HEK293 (cell line): ENCODE results near the gene ADM2.
"Not testable (repeated sequence)": the region's sequence is repeated elsewhere in the genome, so short reads cannot be mapped to it uniquely, and the experiment has no call there.

Experiments used
- SP7 ChIP-seq: fragments of 450-650 bp; formaldehyde crosslinking; IDR thresholded peaks from 2 replicates; pipeline ENCODE4 v1.5.1; 2016; ENCODE audit warnings: missing biosample characterization, missing genetic modification characterization
- ZNF114 ChIP-seq: fragments of 450-650 bp; formaldehyde crosslinking; IDR thresholded peaks from 2 replicates; pipeline ENCODE4 v1.5.0; 2017; ENCODE audit warnings: missing biosample characterization, missing genetic modification characterization
- ZNF157 ChIP-seq: fragments of 450-650 bp; formaldehyde crosslinking; IDR thresholded peaks from 2 replicates; pipeline ENCODE4 v1.5.1; 2016; ENCODE audit warnings: missing biosample characterization, missing genetic modification characterization
- ZNF175 ChIP-seq: fragments of 450-650 bp; formaldehyde crosslinking; IDR thresholded peaks from 2 replicates; pipeline ENCODE4 v1.5.1; 2016; ENCODE audit warnings: missing biosample characterization, missing genetic modification characterization
- ZNF19 ChIP-seq: fragments of 450-650 bp; formaldehyde crosslinking; IDR thresholded peaks from 2 replicates; pipeline ENCODE4; 2016; ENCODE audit warnings: missing biosample characterization, missing genetic modification characterization, low read depth
- ZNF274 ChIP-seq, 2 experiments: fragments of 200-500 bp in 1 of 2; fragments of 450-650 bp in 1 of 2; sonication (Bioruptor generic) in 1 of 2; formaldehyde crosslinking in 1 of 2; IDR thresholded peaks; 2 replicates each; pipeline versions ENCODE4 v1.5.1 to v1.6.1; 2014 to 2016; ENCODE audit warnings: borderline replicate concordance in 1 of 2, inconsistent platforms in 1 of 2, low read length in 1 of 2, missing biosample characterization in 1 of 2, missing genetic modification characterization in 1 of 2
- ZNF350 ChIP-seq: fragments of 450-650 bp; formaldehyde crosslinking; IDR thresholded peaks from 2 replicates; pipeline ENCODE4 v1.5.0; 2017; ENCODE audit warnings: missing biosample characterization, mild to moderate bottlenecking, missing genetic modification characterization
- ZNF560 ChIP-seq: fragments of 450-650 bp; formaldehyde crosslinking; IDR thresholded peaks from 2 replicates; pipeline ENCODE4 v1.5.1; 2017; ENCODE audit warnings: missing biosample characterization, missing genetic modification characterization, borderline replicate concordance
- TF ChIP-seq, protein P1 (sequence below): fragments of 450-650 bp; formaldehyde crosslinking; IDR thresholded peaks from 2 replicates; pipeline ENCODE4 v1.5.1; 2016; ENCODE audit warnings: missing biosample characterization, missing genetic modification characterization

DNA sequence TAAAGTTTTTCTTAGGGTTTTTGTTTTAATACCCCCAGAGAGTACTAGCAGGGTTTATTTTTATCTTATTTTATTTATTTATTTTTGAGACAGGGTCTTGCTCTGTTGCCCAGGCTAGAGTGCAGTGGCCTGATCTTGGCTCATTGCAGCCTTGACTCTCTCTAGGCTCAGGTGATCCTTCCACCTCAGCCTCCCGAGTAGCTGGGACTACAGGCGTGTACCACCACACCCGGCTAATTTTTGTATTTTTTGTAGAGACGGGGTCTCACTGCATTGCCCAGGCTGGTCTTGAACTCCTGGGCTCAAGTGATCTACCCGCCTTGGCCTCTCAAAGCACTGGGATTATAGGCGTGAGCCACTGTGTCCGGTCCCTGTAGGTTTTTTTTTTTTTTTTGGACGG, 38.8 kb downstream of the ADM2 start:
- TF ChIP-seq ZNF175; ZNF157 (tag by site-specific recombination); ZNF19 (tag by site-specific recombination); SP7 (tag by site-specific recombination); ZNF560 (tag by site-specific recombination); ZNF274 (IDR thresholded peaks at IDR 0.05; ENCODE audit: low read length); ZNF274 (tag by site-specific recombination; IDR thresholded peaks at IDR 0.05; ENCODE audit: borderline replicate concordance); ZNF350 (tag by site-specific recombination); ZNF114 (tag by site-specific recombination): not testable (repeated sequence)
- TF ChIP-seq, protein P1, sequence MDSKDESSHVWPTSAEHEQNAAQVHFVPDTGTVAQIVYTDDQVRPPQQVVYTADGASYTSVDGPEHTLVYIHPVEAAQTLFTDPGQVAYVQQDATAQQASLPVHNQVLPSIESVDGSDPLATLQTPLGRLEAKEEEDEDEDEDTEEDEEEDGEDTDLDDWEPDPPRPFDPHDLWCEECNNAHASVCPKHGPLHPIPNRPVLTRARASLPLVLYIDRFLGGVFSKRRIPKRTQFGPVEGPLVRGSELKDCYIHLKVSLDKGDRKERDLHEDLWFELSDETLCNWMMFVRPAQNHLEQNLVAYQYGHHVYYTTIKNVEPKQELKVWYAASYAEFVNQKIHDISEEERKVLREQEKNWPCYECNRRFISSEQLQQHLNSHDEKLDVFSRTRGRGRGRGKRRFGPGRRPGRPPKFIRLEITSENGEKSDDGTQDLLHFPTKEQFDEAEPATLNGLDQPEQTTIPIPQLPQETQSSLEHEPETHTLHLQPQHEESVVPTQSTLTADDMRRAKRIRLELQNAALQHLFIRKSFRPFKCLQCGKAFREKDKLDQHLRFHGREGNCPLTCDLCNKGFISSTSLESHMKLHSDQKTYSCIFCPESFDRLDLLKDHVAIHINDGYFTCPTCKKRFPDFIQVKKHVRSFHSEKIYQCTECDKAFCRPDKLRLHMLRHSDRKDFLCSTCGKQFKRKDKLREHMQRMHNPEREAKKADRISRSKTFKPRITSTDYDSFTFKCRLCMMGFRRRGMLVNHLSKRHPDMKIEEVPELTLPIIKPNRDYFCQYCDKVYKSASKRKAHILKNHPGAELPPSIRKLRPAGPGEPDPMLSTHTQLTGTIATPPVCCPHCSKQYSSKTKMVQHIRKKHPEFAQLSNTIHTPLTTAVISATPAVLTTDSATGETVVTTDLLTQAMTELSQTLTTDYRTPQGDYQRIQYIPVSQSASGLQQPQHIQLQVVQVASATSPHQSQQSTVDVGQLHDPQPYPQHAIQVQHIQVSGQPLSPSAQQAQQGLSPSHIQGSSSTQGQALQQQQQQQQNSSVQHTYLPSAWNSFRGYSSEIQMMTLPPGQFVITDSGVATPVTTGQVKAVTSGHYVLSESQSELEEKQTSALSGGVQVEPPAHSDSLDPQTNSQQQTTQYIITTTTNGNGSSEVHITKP (tag by site-specific recombination) = not testable (repeated sequence)
